Endodermal cell (in vitro differentiated cells): ENCODE data around the gene TRIO. TPM values are rescaled to one million over a fixed set of nuclear protein-coding genes. Genes with fewer than 3 reads are reported as not detected.

Source experiments
- DNase-seq: peaks from one replicate; pipeline ENCODE4 v3.0.0-alpha.2; 2017
- H3K27ac ChIP-seq: 2 replicates; pipeline ENCODE4 v1.5.1; 2013; ENCODE audit warnings: mild to moderate bottlenecking, low read depth, low read length, moderate library complexity
- H3K27me3 ChIP-seq: 2 replicates; pipeline ENCODE4 v1.6.1; 2013; ENCODE audit warnings: mild to moderate bottlenecking, low read length, moderate library complexity; ENCODE audit not compliant: insufficient read depth, control insufficient read depth, poor library complexity, severe bottlenecking
- H3K36me3 ChIP-seq: 2 replicates; pipeline ENCODE4 v1.7.0; 2013; ENCODE audit warnings: mild to moderate bottlenecking, low read length, moderate library complexity; ENCODE audit not compliant: control insufficient read depth, insufficient read depth
- H3K4me1 ChIP-seq: one replicate; pipeline ENCODE4 v1.7.0; 2013; ENCODE audit warnings: low read length; ENCODE audit not compliant: control insufficient read depth, insufficient read depth
- H3K4me3 ChIP-seq: 2 replicates; pipeline ENCODE4 v1.5.1; 2013; ENCODE audit warnings: mild to moderate bottlenecking, low read length, moderate library complexity
- H3K9ac ChIP-seq: 2 replicates; pipeline ENCODE4 v1.6.1; 2013; ENCODE audit warnings: mild to moderate bottlenecking, low read length, moderate library complexity; ENCODE audit not compliant: poor library complexity, severe bottlenecking; ENCODE audit errors: extremely low read depth
- H3K9me3 ChIP-seq: 2 replicates; pipeline ENCODE4 v1.6.1; 2013; ENCODE audit warnings: mild to moderate bottlenecking, low read length, moderate library complexity; ENCODE audit not compliant: control insufficient read depth
- H3K27ac Mint-ChIP-seq: 2 replicates; pipeline ENCODE4 v1.8.0; 2020; ENCODE audit warnings: mixed read lengths
- H3K27me3 Mint-ChIP-seq: 2 replicates; pipeline ENCODE4 v1.8.0; 2021; ENCODE audit warnings: mild to moderate bottlenecking, mixed read lengths; ENCODE audit not compliant: insufficient read depth
- H3K36me3 Mint-ChIP-seq: 2 replicates; pipeline ENCODE4 v1.8.0; 2020; ENCODE audit warnings: low read depth, mixed read lengths
- H3K4me1 Mint-ChIP-seq: 2 replicates; pipeline ENCODE4 v1.8.0; 2020; ENCODE audit warnings: mixed read lengths
- H3K4me3 Mint-ChIP-seq: 2 replicates; pipeline ENCODE4 v1.8.0; 2020; ENCODE audit warnings: mild to moderate bottlenecking, moderate library complexity, mixed read lengths
- H3K9me3 Mint-ChIP-seq: 2 replicates; pipeline ENCODE4 v1.8.0; 2020; ENCODE audit warnings: mild to moderate bottlenecking, mixed read lengths
- CTCF ChIP-seq: fragments of 200-600 bp; sonication (generic); conservative IDR thresholded peaks from 2 replicates; pipeline ENCODE4 v1.5.0; 2021; ENCODE audit warnings: antibody characterized with exemption, mild to moderate bottlenecking
- WGBS, 2 experiments: methylation state at CpG; one replicate each; pipeline versions ENCODE4 v1.1.5 to v1.1.7; 2013; ENCODE audit warnings: missing lambda C conversion rate in 2 of 2, mixed read lengths in 1 of 2; ENCODE audit not compliant: insufficient coverage in 1 of 2, insufficient read length in 1 of 2; 5-methylcytosine and 5-hydroxymethylcytosine counted together
- total RNA-seq, 2 donors: library from RNA; stranded (reverse); fragmentation: NEBNext Ultra II Directional in 1 of 2; extraction: Animal tissue kit (Norgen Biotek cat#: 25700) in 1 of 2; gene quantifications; 2 replicates in 1 of 2; 3 replicates in 1 of 2; pipeline ENCODE4 v1.2.1, GENCODE V29; 2021

TRIO gene
- total RNA-seq, 2 donors from 2014 or later = 88.3 to 109 TPM

DNA sequence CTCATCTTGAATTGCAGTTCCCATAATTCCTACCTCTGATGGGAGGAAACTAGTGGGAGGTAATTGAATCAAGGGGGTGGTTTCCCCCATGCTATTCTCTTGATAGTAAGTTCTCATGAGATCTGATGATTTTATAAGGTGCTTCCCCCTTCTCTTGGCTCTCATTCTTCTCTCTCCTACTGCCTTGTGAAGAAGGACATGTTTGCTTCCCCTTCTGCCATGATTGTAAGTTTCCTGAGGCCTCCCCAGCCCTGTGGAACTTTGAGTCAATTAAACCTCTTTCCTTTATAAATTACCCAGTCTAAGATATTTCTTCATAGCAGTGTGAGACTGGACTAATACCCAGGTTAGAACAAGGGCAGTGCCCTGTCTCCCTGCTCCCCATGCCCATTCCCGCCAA is 7.5 kb upstream of the TRIO start:
- H3K9me3 ChIP-seq = peaks cover 22% of the 10 kb centered on the region
- 84% methylated on average over 1 of the region's 1 CpG; no CpG with 5 or more reads in 1 of the 2 experiments for WGBS, 2 experiments
- H3K27me3 ChIP-seq = peaks cover 97% of the 10 kb centered on the region
- no peaks in the 10 kb centered on the region for H3K36me3 ChIP-seq
- Mint-ChIP-seq H3K9me3 (peaks cover 4% of the 10 kb centered on the region), H3K36me3 (no peaks in the 10 kb centered on the region), H3K4me3 (no peak overlapping the region), H3K27ac (no peak overlapping the region), H3K27me3 (peaks cover 98% of the 10 kb centered on the region), H3K4me1 (no peaks in the 10 kb centered on the region)
- H3K4me3 ChIP-seq = no peak overlapping the region
- H3K27ac ChIP-seq = no peak overlapping the region
- no peak overlapping the region for H3K9ac ChIP-seq
- no peak for TF ChIP-seq CTCF
- DNase-seq = no peak
- H3K4me1 ChIP-seq = no peaks in the 10 kb centered on the region

DNA sequence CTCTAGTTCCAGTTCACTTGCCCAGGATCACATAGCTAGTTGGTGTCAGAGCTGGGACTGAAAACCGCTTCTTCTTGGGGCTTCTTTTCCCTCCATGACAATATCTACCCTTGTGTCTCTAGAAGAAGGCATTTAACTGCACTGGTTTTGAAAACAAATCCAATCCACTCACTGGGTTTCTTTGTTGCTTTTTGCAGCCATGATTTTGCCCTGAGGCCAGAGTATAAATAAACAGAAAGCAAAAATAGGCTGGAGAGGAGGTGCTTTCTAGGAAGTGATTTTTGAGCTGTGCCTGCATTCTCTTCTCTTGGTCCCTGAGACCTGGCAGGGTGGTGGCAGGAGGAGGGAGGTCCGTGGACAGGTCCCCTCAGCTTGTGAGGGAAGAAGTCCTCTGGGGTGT is 6.9 kb upstream of the TRIO start:
- no peaks in the 10 kb centered on the region for H3K4me1 ChIP-seq
- peaks cover 98% of the 10 kb centered on the region for H3K27me3 Mint-ChIP-seq
- H3K9ac ChIP-seq = no peak overlapping the region
- TF ChIP-seq CTCF = no peak
- no peak overlapping the region for H3K4me3 Mint-ChIP-seq
- no peak for DNase-seq
- H3K4me3 ChIP-seq = no peak overlapping the region
- no peaks in the 10 kb centered on the region for H3K4me1 Mint-ChIP-seq
- peaks cover 4% of the 10 kb centered on the region for H3K9me3 Mint-ChIP-seq
- WGBS, 2 experiments = 85% methylated on average over 2 of the region's 2 CpGs; no CpG with 5 or more reads in 1 of the 2 experiments
- no peak overlapping the region for H3K27ac ChIP-seq
- H3K9me3 ChIP-seq = peaks cover 22% of the 10 kb centered on the region
- H3K27me3 ChIP-seq = peaks cover 97% of the 10 kb centered on the region
- H3K36me3 Mint-ChIP-seq = no peaks in the 10 kb centered on the region
- no peak overlapping the region for H3K27ac Mint-ChIP-seq
- no peaks in the 10 kb centered on the region for H3K36me3 ChIP-seq

DNA sequence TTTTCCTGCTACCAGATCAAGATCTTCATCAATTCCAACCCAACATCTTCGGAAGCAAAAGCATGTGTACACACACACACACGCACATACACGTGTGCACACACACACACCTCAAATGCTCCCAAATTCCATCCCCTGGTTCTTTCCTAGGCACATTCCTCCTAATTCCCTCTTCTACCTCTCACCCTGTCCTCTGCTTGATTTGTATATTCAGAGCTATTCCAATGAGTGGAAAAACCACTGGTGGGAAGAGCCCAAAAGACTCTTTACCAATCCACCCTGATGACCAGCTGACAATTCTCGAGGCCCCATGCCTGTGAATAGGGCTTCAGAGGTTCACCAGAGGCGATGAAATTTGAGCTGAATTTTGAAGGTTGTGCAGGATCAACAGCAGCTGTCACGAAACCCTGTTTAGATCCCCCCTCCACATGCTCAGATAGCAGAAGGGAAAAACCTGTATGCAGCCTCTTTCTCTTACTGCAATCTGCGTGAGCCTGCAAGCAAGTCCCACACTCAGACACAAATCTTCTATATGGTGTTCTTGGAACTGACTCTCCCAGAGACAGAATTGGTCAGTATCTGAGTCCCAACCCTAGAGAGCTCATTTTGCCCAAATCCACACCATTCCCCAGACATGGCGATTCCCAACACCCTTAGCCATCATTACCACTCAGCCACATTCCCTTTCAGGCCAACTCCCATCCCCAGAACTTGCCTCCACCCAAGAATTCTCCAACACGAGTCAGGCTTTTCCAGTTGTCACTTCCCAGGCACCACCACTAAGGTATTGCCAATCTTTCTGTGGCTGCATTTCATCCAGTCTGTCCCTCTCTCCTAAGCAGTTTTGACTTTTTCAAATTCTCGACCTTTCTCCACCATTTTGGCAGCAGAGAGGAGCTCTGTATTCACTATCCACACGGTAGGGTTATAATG is 4.3 kb upstream of the TRIO start:
- Mint-ChIP-seq H3K27me3 (peaks cover 86% of the 10 kb centered on the region), H3K36me3 (no peaks in the 10 kb centered on the region), H3K27ac (no peak overlapping the region), H3K4me1 (peaks cover 4% of the 10 kb centered on the region), H3K4me3 (no peak overlapping the region), H3K9me3 (peaks cover 4% of the 10 kb centered on the region)
- Histone ChIP-seq H3K4me1 (no peaks in the 10 kb centered on the region), H3K27me3 (peaks cover 84% of the 10 kb centered on the region), H3K9ac (no peak overlapping the region), H3K27ac (no peak overlapping the region), H3K4me3 (no peak overlapping the region), H3K36me3 (no peaks in the 10 kb centered on the region), H3K9me3 (peaks cover 22% of the 10 kb centered on the region)
- no peak for TF ChIP-seq CTCF
- DNase-seq = no peak
- WGBS, 2 experiments = 89 to 100% methylated on average over 5 to 11 of the region's 11 CpGs
